Measurements from ENCODE around the gene JMJD4.

Gene JMJD4

DNA sequence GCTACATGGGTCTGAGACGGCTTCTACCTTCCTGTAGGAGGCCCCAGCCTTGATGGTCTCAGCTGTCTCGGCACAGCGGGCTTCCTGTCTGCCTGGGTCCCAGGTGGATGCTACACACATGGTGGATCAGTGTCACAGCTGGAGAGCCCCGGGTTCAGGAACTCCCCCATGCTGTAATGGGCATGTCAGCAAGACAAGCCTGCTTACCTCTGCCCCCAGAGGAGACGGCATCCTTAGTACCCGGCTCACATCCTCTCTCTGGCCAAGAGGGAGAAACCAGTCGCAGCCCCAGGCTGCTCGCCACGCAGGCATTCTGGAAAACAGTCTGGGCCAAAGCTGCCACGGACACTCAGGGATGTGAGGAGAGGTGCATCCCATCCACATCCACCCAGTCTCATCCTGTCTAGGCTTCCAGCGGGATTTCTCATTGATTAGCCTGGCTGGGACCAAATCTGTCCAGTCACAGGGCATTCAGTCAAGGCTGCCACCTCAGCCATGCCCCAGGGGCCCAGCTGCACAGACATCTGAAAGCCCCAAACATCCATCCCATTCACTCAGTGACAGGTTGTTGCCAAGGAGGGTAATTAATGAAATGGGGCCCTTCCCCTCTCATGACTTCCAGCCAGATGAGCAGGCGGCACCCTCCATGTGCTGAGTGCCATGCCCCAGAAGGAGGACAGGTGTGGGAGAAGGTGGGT lies 10.6 kb upstream of the JMJD4 start:
- H3K4me3 ChIP-seq (ENCODE audit: low read depth, low read length) = no peak overlapping the region
- DNase-seq (ENCODE audit: low read depth) = no peak
- TF ChIP-seq, protein P1, sequence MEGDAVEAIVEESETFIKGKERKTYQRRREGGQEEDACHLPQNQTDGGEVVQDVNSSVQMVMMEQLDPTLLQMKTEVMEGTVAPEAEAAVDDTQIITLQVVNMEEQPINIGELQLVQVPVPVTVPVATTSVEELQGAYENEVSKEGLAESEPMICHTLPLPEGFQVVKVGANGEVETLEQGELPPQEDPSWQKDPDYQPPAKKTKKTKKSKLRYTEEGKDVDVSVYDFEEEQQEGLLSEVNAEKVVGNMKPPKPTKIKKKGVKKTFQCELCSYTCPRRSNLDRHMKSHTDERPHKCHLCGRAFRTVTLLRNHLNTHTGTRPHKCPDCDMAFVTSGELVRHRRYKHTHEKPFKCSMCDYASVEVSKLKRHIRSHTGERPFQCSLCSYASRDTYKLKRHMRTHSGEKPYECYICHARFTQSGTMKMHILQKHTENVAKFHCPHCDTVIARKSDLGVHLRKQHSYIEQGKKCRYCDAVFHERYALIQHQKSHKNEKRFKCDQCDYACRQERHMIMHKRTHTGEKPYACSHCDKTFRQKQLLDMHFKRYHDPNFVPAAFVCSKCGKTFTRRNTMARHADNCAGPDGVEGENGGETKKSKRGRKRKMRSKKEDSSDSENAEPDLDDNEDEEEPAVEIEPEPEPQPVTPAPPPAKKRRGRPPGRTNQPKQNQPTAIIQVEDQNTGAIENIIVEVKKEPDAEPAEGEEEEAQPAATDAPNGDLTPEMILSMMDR (conservative IDR thresholded peaks at IDR 0.05; ENCODE audit: low read depth, low read length) = no peak

DNA sequence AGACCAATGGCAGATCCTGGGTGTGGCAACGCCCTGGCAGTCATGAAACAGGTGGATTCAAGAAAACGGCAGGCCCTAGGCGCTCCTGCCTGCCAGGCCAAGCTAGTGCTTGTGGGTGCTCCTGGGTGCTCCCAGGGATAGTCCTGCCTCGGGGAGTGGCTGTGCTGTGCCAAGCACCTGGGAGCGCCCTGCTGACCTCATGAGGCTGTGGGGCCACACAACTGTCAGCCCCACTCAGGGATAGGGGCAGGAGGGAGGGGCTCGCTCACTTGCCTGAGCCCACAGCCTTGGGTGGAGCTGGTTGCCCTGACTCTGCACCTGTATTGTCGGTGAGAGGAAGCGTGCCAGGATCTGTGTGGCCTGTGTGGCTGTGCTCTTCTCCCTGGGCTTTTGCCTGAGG lies 9.6 kb upstream of the JMJD4 start:
- TF ChIP-seq, protein P1 (conservative IDR thresholded peaks at IDR 0.05; ENCODE audit: low read depth, low read length) = no peak
- DNase-seq (ENCODE audit: low read depth) = no peak
- no peak overlapping the region for H3K4me3 ChIP-seq (ENCODE audit: low read depth, low read length)

DNA sequence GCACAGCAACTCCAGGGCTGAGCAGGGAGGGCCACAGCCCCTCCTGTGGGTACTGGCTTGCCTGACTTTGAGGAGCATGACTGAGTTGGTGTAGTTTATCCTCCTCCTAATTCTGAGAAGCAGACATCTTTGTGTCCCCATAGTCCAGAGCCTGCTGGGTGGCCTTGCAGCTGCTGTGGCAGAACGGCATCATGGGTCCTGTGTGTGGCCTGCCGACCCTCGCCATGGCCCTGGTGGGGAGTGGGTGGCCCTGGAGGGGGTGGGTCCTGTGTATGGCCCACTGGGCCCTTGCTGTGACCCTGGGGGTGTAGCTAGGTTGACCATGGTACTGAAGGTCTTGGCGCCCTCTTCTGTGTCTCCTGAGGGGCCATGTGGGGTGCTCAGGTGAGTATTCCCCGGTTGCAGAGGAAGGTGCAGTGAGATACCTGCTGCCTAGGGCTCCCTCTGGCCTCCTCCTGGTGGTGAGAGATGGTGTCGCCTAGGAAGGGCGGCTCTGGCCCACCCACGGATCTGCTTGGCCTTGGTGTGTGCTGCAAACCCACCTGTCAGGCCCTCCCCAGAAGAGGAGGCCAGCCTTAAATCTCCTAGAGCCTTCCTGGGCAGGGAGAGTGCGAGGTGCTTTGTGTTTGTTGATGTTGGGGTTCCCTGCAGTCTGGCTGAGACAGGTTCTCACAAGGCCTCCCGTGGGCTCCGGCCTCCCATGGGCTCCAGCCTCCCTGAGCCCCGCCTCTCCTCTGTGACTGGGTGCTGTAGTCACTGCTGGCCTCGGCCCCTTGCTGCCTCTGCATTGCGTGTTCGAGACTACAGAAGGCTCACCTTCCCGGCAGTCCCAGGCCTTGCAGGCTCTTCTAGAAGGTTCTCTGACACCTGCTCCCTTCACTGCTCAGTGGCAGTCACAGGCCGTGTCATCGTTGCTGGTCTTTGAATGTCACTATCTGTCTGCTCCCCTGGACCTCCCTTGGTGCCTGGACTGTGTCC lies 7.9 kb upstream of the JMJD4 start:
- TF ChIP-seq, protein P1 (conservative IDR thresholded peaks at IDR 0.05; ENCODE audit: low read depth, low read length) = no peak
- no peak for DNase-seq (ENCODE audit: low read depth)
- no peak overlapping the region for H3K4me3 ChIP-seq (ENCODE audit: low read depth, low read length)

DNA sequence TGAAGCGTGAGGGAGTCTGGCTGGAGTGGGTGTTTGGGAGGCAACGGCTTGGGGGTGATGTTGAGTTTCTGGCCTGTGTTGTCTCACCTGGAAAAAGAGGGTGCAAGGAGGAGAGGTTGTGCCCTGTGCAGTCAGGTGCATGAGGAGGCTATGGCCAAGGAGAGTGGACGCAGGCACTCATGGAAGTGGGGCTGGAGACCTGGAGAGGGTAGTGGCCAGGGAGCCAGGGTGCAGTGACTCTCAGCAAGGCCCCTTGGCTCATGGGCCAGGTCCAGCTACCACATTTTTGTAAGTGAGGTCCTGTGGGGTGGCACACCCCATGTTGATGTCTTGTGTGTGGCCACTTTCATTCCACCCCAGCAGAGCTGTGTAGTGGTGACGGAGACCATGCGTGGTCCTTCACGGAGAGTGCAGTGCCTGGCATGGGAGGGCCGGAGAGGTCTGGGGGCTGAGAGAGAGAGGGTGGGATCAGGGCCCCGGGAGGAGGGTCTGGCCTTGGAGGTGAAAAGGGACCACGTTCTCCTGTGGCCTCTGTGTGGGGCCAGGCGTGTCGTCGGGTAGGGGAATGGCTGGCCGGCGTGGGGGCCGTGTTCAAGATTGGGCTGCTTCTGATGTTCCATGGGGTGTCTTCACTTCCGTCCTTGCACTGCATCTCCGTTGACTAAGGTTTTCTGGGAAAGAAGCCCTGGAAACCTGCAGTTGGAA lies 6.2 kb upstream of the JMJD4 start:
- no peak for DNase-seq (ENCODE audit: low read depth)
- TF ChIP-seq, protein P1 (conservative IDR thresholded peaks at IDR 0.05; ENCODE audit: low read depth, low read length) = no peak
- H3K4me3 ChIP-seq (ENCODE audit: low read depth, low read length) = no peak overlapping the region

GRCh38 chr1:227740401-227740960 lies 5.4 kb upstream of the JMJD4 start:
- TF ChIP-seq, protein P1 (conservative IDR thresholded peaks at IDR 0.05; ENCODE audit: low read depth, low read length) = no peak

GRCh38 chr1:227739636-227740035 lies 4.5 kb upstream of the JMJD4 start:
- no peak overlapping the region for H3K4me3 ChIP-seq (ENCODE audit: low read depth, low read length)
- no peak for DNase-seq (ENCODE audit: low read depth)
- TF ChIP-seq, protein P1 (conservative IDR thresholded peaks at IDR 0.05; ENCODE audit: low read depth, low read length) = no peak

More at GRCh38 chr1:227740401-227740960, 5.4 kb upstream of the JMJD4 start:
- H3K4me3 ChIP-seq (ENCODE audit: low read depth, low read length) = no peak overlapping the region
- no peak for DNase-seq (ENCODE audit: low read depth)
